KG1 (cell line): ENCODE results near the gene LMO3.

Experiments used
- DNase-seq: peaks from one replicate; lab custom pipeline; 2025; lab: John Stamatoyannopoulos, UW

Gene LMO3

DNA sequence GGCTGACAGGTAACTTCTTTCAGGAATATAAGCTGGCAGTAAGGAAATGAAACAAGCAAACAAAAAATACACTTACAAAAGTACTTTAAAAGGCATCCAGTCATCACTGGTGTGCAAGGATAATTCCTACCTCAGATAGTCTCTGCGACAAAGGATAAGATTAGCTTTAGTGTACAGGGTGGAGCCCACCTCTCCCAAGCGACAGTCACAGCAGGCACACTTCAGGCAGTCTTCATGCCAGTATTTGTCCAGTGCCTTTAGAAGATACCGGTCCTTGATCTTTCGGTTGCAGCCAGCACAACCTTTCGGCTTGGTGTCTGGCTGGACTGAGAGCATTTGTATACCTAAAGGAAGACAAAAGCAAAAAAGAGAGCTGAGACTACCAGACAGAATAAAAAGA lies 5.4 kb downstream of the LMO3 start:
- DNase-seq, result no peak

DNA sequence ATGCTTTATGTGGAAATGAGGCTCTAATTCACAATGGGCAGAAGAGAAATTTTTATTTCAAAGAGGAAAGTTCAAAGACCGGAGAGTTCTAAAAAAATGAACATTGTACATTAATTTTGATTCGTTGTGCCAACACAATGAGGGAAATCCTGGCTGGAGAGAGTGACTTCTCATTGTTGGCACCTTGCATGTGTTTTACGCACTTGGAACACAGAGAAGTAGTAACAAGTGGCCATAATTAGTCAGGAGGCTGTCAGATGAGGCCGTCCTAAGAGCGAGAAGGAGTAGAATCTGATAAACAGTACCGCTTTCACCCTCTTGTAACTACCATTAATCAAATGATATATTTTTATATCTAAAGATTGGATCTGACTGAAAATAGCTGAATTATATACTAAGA lies 6.9 kb downstream of the LMO3 start:
- no peak for DNase-seq

DNA sequence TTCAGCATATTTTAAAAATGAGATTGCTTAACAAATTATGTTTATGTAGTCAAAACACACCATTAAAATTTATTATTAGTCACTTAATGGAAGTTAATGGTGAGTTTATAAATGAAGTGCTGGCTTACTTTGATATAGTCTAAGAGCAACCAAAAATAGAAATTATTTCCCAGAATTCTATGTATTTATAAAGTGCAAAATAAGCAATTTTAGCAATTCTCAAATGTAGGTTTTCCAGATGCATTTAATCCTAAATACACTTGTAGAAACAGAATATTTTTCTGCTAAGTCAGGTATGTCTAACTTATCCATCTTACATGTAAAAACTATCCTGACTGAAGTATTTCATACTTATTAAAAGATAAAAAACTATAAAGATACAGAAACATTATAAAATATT lies 11.2 kb downstream of the LMO3 start:
- no peak for DNase-seq

DNA sequence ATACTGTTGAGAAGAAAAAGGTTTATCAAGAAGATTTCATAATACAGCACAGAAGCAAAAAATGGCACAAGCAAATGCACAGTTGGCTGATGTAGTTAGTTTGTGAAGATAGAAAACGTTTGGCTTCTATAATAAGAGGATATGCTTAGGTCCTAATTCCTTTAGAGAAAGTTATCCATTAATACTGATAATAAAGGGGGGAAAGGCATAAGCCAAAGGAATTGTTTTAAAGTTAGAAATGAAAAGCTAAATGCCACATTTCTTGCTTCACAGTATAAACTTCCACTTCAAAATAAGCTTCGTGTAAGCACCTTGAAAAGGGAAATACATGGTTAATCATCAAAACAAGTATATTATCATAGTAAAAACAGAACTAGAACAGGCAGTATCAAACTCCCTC lies 12.4 kb downstream of the LMO3 start:
- no peak for DNase-seq

DNA sequence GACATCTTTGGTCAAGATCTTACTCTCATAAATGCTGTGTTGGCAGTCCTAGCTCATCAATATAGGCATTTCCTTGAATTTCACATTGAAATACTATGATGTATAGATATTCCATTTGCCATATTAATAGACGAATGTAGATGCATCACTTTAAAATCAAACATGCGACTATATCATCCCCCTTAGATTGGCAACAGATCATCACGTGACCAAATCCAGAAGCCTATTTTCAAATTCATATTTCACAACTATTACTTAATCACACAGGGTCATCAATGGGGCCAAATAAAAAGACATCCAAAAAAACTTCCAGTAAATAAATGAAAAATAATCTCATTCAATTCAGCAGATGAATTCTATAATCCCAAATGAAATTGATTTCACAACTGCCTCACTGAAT lies 15.3 kb downstream of the LMO3 start:
- DNase-seq, result no peak

DNA sequence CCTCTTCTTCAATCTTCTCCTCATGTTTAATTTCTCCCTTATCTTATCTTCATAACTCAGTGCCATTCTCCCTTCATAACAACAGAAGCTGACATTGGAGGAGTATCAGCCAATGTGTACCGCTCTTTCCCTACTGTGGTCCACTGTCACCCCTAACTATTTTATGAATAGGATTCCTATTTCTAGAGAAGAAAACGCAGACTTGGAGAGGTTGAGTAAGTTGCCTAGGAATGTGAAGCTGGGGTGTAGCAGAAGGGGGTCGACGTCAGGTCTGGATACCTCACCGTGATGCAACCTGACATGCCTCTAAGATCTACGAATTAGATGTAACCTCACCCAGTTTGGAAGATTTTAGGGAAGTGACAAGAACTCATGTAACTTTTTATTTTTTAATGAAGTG lies 17.1 kb downstream of the LMO3 start:
- no peak for DNase-seq

DNA sequence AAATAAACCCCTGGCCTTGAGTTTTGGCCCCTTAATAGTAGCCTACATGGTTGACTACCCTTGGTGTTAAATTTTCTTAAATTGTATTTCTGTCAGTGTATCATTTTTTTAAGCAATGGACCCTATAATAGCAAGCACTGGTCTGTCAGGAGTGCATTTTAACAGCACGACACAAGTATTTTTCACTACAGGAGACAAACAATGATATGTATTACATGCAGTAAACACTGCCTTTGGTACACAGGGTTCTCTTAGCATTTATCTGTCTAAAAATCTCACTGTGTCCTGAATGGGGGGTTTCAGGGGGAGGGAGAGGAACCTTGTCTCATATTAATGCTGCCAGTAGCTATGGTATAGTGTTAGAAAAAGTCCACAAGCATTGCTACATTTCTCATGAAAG lies 18.4 kb downstream of the LMO3 start:
- no peak for DNase-seq

DNA sequence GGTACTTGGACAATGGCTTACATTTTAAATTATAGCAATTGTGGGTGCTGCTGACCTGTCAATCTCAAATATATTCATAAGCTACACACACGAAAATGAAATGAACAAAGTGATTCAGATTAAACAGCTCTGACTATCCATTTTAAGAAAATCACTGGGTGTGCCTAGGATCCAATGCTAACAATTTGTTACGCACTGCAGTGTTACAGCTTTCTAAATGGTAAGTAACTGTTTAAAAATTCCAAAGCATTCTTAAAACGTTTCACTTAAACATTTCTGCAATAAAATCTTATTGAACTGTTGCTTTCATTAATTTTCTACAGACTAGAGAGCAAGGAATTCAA lies 18.9 kb downstream of the LMO3 start:
- no peak for DNase-seq

DNA sequence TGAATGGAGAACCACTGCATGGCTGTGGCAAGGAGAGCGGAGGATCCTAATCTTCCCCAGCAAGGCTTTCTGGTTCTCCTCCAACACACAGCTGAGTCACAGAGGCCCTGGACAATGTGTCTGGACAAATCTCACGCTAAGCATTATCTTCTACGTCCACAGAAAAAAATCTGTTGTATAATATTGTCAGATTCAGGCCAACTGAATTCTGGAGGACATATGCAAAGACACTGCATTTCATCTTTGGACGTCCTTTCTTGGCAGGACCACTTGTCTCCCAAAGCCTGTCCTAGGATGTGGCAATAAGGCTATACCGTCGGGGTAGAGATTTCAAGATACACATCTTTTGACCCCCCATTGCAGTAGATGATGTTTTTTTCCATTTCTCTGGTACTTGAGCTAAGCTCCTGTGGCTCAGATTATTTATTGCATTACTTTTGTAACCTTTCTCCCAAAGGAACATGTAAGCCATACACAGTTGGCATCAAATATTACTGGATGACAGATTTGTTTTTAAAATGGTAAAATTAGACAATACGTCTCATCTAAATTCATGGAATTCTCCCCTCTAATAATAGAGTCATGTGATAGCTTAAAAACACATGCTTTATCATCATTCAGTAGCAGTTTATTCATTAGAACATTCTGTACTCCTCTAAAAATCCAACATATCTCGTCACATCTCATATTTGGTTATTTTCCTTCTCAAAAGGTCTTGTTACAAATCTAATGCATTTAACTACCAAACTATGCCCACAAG lies 19.4 kb downstream of the LMO3 start:
- DNase-seq, result no peak

DNA sequence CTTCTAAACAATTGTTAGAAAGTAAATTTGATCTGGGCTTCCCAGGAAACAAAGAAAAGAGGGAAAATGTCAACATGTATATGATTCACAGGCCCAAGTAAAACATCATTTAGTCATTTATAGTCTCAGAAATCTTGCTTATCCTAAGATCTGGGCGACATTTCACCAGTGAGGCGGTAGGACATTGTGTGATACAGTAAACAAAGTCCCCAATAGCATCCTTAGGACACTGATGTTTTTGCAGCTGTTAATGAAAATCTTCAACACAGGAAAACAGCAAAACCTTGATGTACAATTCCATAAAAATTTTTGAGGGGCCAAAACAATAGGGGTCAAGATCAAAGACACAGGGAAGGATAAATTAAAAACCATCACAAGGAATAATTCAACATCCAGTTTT lies 20.2 kb downstream of the LMO3 start:
- no peak for DNase-seq

DNA sequence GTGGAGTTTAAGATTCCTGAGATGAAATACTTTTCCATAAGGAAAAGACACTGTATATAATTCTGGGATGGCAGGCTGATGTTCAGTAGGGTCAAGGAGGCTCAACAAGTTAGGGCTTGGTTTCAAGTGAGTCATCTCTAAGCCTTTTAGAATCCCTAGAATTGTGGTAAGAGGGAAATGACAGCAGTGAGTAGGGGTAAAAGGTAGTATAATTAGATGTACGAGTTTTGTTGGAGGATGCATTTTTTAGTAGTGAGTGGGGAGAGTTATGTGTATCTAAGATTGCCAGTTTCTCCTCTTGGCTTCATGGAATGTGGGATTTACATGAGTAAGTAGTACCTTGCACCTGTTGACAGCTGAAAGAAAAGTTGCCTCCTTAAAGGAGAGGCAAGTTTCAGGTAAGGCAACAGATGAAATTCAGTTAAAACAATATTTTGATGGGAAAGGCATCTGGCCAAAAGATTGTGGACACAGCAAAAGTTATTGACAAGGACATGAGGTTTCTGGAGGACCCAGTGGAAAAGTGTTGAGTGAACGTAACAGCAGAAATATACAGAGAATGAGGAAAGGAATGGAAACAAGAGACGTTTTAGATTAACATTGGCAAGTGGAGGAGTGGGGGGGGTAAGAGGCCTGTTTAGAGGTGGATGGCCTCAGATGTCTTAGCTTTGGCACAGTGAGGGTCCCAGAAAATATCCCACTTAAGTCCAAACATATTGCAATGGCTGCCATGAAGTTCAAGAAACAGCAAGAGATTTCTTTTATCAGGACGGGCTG lies 21.8 kb downstream of the LMO3 start:
- DNase-seq, result no peak

DNA sequence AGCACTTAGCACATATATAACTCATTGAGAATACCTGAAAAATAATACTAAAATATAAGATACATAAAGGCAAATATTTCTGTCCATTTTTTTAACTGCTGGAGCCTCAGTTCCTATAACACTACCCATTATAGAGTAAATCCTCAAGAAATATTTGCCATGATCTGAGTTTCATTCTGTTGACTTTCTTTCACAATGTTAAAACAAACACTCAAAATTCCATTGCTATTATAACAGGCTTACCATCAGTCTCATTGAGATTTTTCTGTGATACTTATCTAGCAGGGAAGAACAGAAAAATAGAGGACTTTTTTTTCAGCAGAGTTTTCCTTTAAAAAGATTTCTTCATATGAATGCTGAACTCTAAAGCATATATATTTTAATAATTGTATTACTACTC lies 24.5 kb downstream of the LMO3 start:
- DNase-seq, result no peak

DNA sequence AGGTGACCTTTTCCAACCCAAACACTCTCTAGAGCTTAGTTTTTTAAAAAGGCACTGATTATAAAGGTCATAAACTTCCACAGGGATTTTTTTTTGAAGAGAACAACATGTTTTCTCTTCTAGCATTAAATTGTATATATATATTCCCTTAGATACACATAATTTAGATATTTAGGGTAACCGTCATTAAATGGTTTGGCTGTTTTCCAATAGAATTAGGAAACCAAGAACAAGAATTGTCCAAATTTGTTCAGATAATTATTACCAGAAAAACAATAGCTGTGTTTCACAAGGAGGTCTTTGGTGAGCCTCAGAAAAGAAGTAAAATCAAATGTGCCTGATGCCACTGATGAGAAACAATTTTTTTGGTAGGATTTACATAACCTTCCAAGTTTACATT lies 26.9 kb downstream of the LMO3 start:
- no peak for DNase-seq

DNA sequence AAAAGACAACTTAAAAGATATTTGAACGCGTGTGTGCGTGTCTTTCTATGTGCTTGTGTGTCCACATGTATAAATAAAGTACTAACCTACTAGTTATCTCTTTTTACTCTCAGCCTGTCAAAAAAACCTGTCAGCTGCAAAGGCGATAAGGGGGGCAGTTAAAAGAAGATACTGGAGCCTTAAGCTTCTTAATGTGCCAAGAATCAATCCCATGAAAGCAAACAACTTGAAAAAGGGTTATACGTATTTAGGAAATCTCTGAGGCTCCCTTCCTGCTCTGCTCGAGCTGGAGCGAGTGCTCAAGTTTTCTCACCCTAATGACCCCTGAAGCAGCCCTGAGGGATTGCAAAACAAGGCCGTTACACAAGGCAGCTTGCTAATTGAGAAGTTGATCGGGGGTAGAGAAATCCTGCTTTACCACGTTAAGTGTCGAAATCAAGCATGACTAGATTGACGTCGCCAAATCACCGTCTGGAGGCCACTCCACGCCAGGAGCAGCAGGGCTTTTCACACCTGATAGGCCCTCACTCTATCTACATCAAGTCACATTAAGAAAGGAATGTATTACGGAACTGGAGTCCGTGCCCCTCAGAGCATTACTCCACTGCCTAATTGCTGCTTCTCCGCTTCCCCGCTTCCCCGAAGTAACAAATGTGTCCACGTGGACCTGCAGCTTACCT lies 32.4 kb downstream of the LMO3 start:
- DNase-seq, result no peak

DNA sequence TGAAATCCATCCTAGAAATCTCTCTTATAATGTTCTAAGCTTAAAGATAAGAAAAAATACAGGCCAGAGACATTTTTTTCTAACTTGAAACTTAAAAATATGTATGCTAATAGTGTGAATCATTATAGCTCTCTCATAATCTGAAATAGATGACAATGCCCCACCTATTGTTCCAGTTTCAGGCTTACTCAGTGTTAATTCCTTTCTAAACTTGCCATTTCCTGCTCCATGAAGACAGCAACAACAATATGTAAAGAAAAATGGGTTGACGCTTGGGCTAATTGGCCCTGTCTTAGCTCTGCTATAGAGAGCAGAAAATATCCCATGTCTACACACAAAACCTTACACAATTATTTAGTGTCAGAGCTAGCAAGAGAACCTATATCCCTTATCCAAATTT lies 37.1 kb downstream of the LMO3 start:
- DNase-seq, result no peak

DNA sequence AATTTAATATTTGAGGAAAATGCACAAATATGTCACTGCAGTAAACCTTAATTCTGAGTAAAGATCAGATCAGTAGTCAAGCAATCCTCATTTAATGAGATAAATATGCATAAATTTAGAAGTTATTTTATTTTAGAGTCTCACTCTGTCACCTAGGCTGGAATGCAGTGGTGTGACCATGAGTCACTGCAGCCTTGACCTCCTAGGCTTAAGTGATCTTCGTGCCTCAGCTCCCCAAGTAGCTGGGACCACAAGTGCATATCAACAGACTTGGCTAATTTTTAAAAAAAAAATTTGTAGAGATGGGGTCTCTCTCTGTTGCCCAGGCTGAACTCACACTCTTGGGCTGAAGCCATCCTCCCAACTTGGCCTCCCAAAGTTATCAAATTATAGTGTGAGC lies 41.3 kb downstream of the LMO3 start:
- no peak for DNase-seq

DNA sequence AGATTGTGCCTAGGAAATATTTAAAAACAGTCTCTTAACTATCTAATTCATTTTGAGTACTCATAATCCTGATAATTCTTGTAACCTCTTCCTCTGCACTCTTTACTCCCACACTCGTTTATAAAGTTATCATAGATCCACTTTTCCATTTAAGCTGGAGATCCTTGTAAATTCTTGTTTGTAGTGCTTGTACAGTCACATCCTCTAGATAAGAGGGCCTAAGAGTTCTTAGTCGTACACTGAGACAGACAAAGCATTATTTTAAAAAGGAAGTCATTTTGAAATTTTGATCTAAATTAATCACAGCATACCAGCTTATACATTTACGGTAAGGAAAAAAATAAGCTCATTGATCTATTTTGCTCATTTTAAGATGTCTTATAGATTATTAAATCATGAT lies 42.5 kb downstream of the LMO3 start:
- DNase-seq, result no peak

DNA sequence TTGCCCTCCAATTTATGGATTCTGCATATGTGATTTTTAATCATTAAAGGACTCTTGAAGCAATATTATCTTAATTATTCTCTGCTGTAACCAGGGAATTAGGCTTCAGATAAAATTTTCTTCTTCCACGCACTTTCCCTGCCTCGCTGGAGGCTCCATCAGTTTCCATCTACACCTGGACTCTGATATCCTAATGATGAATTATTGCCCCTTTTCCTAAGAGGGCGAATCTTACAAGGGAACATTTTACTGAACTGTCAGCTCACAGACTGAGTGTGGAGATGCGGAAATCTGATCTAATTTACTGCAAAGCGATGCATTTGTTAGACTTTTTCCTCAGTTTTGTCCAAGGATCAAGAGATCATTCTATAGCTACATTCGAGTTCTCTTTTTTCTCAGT lies 43.0 kb downstream of the LMO3 start:
- DNase-seq, result no peak

DNA sequence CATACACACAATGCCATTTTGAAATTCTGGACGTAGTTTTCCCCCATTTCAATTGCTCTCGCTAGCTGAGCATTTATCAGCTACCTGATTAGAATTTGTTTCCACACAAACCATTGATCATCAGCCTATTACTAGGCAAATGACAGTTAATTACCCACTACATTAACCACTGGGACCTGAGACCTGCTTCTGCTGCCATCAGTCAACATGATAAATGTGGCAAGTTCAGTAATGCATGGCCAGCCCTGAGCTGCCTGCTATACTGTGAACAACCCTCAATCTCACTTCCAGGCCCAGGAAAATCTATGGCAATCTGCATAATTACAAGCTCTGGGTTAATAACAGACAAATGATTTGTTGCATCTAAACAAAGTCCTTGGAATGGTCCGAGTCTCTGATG lies 43.5 kb downstream of the LMO3 start:
- no peak for DNase-seq

DNA sequence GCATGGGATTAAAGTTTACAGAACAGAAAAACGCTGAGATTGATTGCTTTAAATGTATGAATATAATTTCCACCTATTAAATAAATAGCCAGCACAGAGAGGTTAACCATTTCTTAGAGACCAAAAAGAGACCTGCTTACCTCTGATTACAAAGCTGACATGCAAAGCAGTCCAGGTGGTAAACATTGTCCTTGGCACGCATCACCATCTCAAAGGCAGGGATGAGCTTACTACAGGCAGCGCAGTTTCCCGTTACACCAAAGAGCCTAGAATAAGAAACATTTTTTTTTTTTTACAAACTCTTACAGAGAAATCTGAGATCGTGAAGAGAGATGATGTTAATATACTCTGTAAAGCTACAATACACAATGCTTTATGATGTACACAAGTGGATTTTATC lies 45.7 kb downstream of the LMO3 start:
- no peak for DNase-seq

DNA sequence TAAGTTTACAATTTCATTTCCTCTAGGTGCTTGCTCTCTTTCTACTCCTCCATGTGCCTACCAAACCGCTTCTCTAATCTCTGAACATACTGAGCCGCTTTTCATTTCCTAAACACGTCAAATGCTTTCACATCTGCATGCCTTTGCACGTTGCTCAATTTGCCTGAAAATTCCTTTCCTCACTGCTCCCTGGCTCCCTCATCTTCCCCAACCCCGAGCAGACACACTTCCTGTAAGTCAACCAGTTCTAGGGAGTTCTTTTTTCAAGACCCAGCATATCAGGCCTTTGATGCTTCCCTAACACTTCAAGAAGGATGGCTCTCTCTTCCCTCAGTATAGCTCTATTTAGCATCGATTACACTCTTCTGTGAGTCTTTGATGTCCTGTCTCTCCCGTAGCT lies 50.3 kb downstream of the LMO3 start:
- DNase-seq, result no peak

DNA sequence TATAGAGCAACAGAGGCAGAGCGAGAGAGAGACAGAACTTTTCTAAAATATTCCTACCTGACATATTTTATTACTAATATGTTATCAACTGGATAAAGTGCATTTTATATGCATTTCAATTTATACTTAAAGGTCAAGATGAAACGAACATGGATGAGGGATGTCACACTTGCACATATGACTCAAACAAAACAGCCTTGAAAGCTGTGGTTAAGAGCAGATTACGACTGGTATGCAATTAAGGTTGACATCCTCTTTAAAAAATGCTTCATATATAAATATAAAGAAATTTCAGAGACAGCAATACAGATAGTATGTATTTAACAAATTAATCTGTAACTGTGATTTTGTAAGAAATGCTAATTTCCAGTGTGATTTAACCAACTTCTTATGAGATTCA lies 52.5 kb downstream of the LMO3 start:
- DNase-seq, result no peak

DNA sequence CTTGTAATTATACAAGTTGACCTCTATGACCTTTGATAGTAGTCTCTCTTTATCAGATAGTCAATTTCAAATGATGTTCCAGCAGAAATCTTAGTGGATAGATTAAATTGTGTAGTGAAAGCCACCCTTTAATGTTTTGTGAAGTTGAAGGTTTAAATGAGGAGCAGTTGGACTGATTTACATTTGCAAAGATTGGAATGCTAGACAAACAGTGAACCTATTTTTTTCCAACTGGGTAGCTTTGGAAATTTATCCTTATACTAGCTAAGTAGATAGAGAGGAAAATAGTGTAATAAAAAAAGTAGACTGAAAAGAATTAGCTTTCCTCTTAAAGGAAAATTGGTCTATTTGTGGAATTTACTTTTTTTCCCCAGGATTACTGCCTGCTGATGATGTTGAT lies 53.7 kb downstream of the LMO3 start:
- no peak for DNase-seq
